Gastroesophageal sphincter (tissue), 4 donors: ENCODE measurements around the gene TSC22D3. TPM values are rescaled to one million over a fixed set of nuclear protein-coding genes. Genes with fewer than 3 reads are reported as not detected.

Experiments used
- ATAC-seq: fragments of 150-250 bp; one replicate; pipeline ENCODE4 v1.9.1; 2016; ENCODE audit warnings: mild to moderate bottlenecking, moderate library complexity
- H3K27ac ChIP-seq, 4 donors: fragments of 200-600 bp; sonication (generic) in 3 of 4; 1 replicate in 3 of 4; 2 replicates in 1 of 4; pipeline ENCODE4 v1.5.1; 2016 to 2019
- H3K27me3 ChIP-seq: fragments of 200-600 bp; sonication (generic); one replicate; pipeline ENCODE4 v1.5.1; 2019
- H3K36me3 ChIP-seq, 2 donors: fragments of 200-600 bp; sonication (generic); one replicate each; pipeline ENCODE4 v1.5.1; 2019; ENCODE audit warnings: control low read depth in 1 of 2
- H3K4me1 ChIP-seq, 3 donors: fragments of 200-600 bp; sonication (generic); 1 replicate in 2 of 3; 2 replicates in 1 of 3; pipeline ENCODE4 v1.5.1; 2016 to 2019; ENCODE audit warnings: control low read depth in 2 of 3
- H3K4me3 ChIP-seq, 2 donors: fragments of 200-600 bp; sonication (generic); one replicate each; pipeline ENCODE4 v1.5.1; 2019; ENCODE audit warnings: mild to moderate bottlenecking in 1 of 2, moderate library complexity in 1 of 2
- H3K9me3 ChIP-seq, 3 donors: fragments of 200-600 bp; sonication (generic); one replicate each; pipeline ENCODE4 v1.5.1; 2017 to 2019; ENCODE audit warnings: control low read depth in 2 of 3
- EP300 ChIP-seq: sonication (generic); formaldehyde crosslinking; IDR thresholded peaks from one replicate; pipeline ENCODE4 v1.6.1; 2017; ENCODE audit warnings: antibody characterized with exemption, mild to moderate bottlenecking
- POLR2A ChIP-seq, 2 donors: fragments of 450-650 bp; IDR thresholded peaks; one replicate each; pipeline ENCODE4 v1.6.1; 2017; ENCODE audit warnings: antibody characterized with exemption in 2 of 2, mild to moderate bottlenecking in 2 of 2, moderate library complexity in 1 of 2
- POLR2AphosphoS5 ChIP-seq: sonication (generic); formaldehyde crosslinking; IDR thresholded peaks from one replicate; pipeline ENCODE4 v1.6.1; 2017; ENCODE audit warnings: antibody characterized with exemption
- WGBS, 2 donors: methylation state at CpG; one replicate each; pipeline ENCODE4 v1.1.5; 2018; ENCODE audit warnings: low coverage in 1 of 2; 5-methylcytosine and 5-hydroxymethylcytosine counted together
- total RNA-seq, 4 donors: library from RNA; depleted of rRNA; stranded (reverse); fragments of >200 nt; gene quantifications; one replicate each; pipeline ENCODE4 v1.1.0, GENCODE V29; 2016
- TF ChIP-seq, protein P1 (sequence below), 4 experiments: fragments of 200-600 bp in 2 of 4; fragments of 450-650 bp in 2 of 4; sonication (generic) in 1 of 4; IDR thresholded peaks; one replicate each; pipeline ENCODE4 v1.5.1; 2017 to 2019; ENCODE audit warnings: antibody characterized with exemption in 4 of 4, mild to moderate bottlenecking in 2 of 4, moderate library complexity in 2 of 4

TSC22D3 gene
- total RNA-seq, 4 donors from 2014 or later = 561 to 849 (median 691) TPM

DNA sequence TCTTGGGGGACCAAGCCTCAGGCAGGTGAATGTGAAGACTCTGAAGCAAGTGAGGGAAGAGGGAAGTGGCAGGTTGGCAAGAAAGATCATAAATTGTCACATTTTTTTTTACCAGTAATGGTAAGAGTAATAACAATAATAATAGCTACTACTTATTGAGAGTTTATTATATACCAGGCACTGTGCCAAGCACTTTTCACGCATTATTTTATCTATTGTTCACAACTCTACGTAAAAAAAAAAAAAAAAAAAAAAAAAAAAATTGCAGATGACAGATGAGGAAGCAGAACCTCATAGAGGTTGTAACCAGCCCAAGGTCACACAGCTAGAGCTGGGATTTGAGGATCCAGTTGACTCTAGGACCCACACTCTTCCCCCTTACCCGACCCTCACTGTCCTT lies 40.9 kb downstream of the TSC22D3 start:
- WGBS, 2 donors = 53 to 56% methylated on average over 2 to 3 of the region's 3 CpGs
- Histone ChIP-seq H3K9me3 (no peaks in the 10 kb centered on the region), H3K27ac (peak overlapping the region in 3 of 4 donors; percentile 27 to 87 (median 83)), H3K4me3 (no peak overlapping the region), H3K27me3 (no peaks in the 10 kb centered on the region), H3K36me3 (no peaks in the 10 kb centered on the region), H3K4me1 (peaks cover 6 to 89% (median 7%) of the 10 kb centered on the region in 3 donors)
- TF ChIP-seq, protein P1, sequence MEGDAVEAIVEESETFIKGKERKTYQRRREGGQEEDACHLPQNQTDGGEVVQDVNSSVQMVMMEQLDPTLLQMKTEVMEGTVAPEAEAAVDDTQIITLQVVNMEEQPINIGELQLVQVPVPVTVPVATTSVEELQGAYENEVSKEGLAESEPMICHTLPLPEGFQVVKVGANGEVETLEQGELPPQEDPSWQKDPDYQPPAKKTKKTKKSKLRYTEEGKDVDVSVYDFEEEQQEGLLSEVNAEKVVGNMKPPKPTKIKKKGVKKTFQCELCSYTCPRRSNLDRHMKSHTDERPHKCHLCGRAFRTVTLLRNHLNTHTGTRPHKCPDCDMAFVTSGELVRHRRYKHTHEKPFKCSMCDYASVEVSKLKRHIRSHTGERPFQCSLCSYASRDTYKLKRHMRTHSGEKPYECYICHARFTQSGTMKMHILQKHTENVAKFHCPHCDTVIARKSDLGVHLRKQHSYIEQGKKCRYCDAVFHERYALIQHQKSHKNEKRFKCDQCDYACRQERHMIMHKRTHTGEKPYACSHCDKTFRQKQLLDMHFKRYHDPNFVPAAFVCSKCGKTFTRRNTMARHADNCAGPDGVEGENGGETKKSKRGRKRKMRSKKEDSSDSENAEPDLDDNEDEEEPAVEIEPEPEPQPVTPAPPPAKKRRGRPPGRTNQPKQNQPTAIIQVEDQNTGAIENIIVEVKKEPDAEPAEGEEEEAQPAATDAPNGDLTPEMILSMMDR (IDR thresholded peaks at IDR 0.05) = no peak
- TF ChIP-seq POLR2A (IDR thresholded peaks at IDR 0.05) (no peak), EP300 (no peak), POLR2AphosphoS5 (no peak)
- no peak for ATAC-seq

DNA sequence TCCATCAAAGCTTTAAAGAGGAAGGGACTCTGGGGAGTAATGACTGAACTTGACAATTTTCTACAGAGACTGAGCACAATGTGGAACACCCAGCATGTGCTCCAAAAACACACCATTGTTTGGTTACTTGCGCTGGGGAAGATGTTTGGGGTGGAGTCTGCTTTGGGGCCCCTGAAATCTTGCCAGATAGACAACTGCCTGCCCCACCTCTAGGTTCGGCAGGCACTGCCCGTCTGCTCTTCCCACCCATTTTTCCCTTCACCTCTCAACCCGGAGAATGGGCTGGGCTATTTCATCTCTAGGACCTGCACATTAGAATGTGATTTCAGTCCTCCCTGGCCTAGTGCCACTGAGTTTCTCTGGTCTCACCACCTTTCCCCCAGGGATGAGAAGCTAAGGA lies 41.9 kb downstream of the TSC22D3 start:
- no peak for ATAC-seq
- TF ChIP-seq EP300 (no peak), POLR2AphosphoS5 (no peak)
- TF ChIP-seq, protein P1 (IDR thresholded peaks at IDR 0.05) = no peak
- peak overlapping the region in 3 of 4 donors; percentile 27 to 87 (median 83) for H3K27ac ChIP-seq

DNA sequence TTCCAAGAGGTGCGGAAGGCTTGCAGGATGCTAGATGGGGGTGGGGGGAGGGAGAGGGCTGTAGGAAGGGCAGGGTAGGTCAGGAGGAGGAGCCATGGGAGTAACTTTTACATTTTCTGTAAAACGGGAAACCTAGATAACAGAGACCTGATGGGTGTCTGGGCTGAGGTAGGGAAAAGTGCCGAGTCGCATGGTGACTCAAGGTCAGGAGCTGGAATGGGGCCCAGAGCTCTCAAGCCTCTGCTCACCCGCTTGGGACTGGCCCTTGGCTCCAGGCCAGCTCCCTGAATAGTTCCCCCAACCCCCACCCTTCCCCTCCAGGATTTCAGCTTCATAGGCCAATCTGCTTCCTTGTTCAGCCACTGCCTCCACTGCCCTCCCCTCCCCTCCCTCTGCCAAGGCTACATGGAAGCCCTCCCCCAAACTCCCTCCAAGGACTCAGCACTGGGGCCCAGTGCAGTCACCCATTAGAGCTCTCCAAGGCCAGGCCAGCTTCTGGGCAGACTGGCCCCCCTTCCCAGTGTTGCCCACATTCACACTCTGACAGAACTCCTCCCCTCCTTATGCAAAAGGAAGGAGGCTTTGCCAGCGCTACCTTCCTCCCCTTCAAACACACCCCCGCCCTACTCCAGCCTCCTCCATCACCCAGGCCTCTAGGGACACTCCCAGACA lies 43.6 kb downstream of the TSC22D3 start:
- TF ChIP-seq EP300 = no peak
- peak; percentile 65 for TF ChIP-seq POLR2AphosphoS5
- Histone ChIP-seq H3K27me3 (no peaks in the 10 kb centered on the region), H3K36me3 (no peaks in the 10 kb centered on the region), H3K4me3 (no peak overlapping the region), H3K9me3 (no peaks in the 10 kb centered on the region), H3K4me1 (peaks cover 9 to 89% (median 18%) of the 10 kb centered on the region in 3 donors), H3K27ac (peak overlapping the region; percentile 83 to 90 (median 87))
- 33 to 44% methylated on average over 1 to 4 of the region's 7 CpGs for WGBS, 2 donors
- peak; percentile 91 for ATAC-seq

More for the DNA sequence above, 41.9 kb downstream of the TSC22D3 start:
- Histone ChIP-seq H3K27me3 (no peaks in the 10 kb centered on the region), H3K9me3 (no peaks in the 10 kb centered on the region), H3K4me3 (no peak overlapping the region), H3K4me1 (peaks cover 7 to 89% (median 16%) of the 10 kb centered on the region in 3 donors), H3K36me3 (no peaks in the 10 kb centered on the region)
- WGBS, 2 donors = 40 to 80% methylated on average over 1 of the region's 4 CpGs

DNA sequence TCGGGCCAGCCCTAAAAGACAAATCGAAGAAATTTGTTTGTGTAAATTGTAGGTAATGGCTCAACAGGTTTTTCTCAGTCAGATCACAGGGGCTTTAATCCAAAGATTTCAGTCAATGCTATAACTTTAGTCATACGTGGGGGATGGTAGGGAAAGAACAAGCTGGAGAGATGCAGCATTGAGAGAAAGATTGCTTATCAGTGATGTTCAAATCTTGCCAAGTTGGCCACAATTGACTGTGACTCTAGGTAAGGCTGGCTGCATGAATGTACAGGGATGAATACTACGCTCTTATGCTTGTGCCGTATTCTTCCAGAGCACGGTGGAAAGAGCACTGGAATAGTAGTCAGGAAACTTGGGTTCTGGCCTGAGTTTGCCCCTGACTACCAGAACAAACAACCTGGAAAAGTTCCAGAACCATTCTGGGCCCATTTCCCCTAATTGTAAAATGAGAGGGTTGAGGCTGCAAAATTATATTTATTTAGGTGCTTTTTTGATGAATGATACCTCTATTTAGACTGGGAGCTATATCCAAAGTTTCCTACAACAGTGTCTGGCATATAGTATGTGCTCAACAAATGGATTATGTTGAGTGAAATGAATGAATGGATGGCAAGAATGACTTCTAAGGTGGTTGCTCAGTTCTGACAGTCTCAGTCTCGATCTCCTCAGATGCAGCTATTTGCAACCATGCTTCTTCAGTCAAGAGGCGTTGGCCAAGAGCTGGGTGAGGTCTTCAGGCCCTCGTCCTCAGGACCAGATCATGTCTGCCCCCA lies 44.4 kb downstream of the TSC22D3 start:
- ATAC-seq = no peak
- H3K27ac ChIP-seq = peak overlapping the region; percentile 83 to 90 (median 87)
- no peaks in the 10 kb centered on the region for H3K9me3 ChIP-seq
- H3K36me3 ChIP-seq = no peaks in the 10 kb centered on the region
- no peaks in the 10 kb centered on the region for H3K27me3 ChIP-seq
- TF ChIP-seq EP300 (no peak), POLR2AphosphoS5 (no peak), POLR2A (IDR thresholded peaks at IDR 0.05) (no peak)
- TF ChIP-seq, protein P1 (IDR thresholded peaks at IDR 0.05) = no peak
- H3K4me1 ChIP-seq = peaks cover 16 to 95% (median 16%) of the 10 kb centered on the region in 3 donors
- WGBS, 2 donors = 47 to 65% methylated on average over 3 to 4 of the region's 9 CpGs
- H3K4me3 ChIP-seq = no peak overlapping the region

DNA sequence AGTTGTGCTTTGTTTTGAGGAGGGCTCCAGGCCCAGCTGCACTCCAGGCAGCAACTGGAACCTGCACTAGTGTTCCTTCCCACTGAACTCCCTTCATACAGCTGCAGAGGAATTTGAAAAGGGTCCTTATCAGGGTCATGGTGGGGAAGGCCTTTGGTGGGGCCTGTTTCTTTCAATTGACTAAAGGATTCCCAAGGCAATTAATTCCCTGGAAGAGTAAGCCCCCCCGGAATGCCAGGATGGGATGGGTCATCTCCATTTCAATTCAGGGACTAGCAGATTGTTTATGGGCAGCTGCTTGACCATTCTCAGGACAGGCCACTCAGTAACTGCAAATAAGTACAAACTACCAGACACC lies 45.3 kb downstream of the TSC22D3 start:
- no CpG with 5 or more reads among the region's 1 CpG for WGBS, 2 donors
- no peaks in the 10 kb centered on the region for H3K9me3 ChIP-seq
- TF ChIP-seq POLR2A (IDR thresholded peaks at IDR 0.05) = no peak
- no peak for TF ChIP-seq POLR2AphosphoS5
- TF ChIP-seq, protein P1 (IDR thresholded peaks at IDR 0.05) = no peak
- no peak for TF ChIP-seq EP300
- ATAC-seq = no peak
- H3K4me1 ChIP-seq = peaks cover 16 to 97% (median 23%) of the 10 kb centered on the region in 3 donors
- no peak overlapping the region for H3K4me3 ChIP-seq
- H3K36me3 ChIP-seq = no peaks in the 10 kb centered on the region
- H3K27ac ChIP-seq = peak overlapping the region; percentile 83 to 90 (median 87)
- H3K27me3 ChIP-seq = no peaks in the 10 kb centered on the region
